ENCODE measurements around the gene SMIM24.
"Not testable (repeated sequence)": the region's sequence is repeated elsewhere in the genome, so short reads cannot be mapped to it uniquely, and the experiment has no call there.

The SMIM24 gene

DNA sequence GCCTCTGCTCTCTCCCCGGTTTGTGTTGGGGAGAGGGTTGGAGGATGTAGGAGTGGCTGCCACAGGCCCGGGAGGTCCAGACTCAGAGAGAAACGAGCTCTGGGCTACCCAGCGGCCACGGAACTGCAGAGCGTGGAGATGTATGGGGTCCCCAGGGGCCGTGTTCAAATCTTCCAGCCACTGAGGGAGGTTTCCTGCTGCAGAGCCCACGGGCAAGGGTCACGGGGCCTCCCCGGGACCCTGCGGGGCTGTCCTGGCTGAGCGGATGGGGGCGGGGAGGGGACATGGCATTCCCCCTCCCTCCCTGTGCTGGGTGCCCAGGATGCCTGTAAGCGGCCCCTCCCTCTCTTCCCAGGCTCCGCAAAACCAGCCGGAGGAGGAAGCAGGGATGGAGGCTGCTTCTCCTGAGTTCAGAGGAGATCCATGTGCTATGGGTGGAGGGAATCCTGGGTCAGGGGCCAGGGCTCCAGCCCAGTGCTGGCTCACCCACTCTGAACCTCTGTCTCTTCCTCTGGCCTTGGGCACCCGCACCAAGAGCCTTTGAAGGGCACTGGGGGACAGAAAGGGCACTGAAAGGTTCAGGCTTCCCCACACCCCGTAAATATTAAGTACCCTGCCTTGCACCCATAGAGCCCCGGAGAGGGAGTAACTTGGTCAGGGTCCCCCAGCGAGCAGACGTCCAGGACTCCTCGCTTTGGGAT lies 22.6 kb downstream of the SMIM24 start:
- no peak for DNase-seq (ENCODE audit: low read depth in 4 of 4, low spot score in 1 of 4)

DNA sequence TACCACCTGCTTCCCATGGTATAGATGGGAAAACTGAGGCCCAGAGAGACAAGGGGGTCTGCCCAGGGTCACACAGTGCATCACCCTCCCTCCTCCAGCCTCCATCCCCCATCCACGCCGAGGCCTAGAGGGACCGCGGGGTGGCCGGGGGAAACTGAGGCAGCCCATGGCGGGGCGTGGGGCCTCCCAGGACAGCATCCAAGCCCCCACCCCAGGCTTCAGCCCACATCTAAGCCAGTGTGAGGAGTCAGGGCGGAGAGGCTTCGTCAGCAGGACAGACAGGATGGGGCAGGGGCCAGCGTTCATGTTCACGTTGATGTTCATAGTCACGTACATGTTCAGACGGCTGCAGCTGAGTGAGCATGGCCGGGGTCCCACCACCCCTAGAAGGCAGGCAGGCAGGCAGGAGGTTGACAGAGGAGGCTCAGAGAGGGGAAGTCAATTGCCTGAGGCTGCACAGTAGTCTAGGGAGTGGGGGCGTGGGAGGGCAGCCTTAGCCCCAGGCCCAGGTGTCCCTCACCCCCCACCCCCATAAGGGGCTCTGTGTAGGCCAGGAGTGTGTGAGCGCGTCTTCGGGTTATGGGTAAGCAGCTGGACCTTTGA lies 23.3 kb downstream of the SMIM24 start:
- DNase-seq (ENCODE audit: low read depth in 4 of 4, low spot score in 1 of 4), result no peak

DNA sequence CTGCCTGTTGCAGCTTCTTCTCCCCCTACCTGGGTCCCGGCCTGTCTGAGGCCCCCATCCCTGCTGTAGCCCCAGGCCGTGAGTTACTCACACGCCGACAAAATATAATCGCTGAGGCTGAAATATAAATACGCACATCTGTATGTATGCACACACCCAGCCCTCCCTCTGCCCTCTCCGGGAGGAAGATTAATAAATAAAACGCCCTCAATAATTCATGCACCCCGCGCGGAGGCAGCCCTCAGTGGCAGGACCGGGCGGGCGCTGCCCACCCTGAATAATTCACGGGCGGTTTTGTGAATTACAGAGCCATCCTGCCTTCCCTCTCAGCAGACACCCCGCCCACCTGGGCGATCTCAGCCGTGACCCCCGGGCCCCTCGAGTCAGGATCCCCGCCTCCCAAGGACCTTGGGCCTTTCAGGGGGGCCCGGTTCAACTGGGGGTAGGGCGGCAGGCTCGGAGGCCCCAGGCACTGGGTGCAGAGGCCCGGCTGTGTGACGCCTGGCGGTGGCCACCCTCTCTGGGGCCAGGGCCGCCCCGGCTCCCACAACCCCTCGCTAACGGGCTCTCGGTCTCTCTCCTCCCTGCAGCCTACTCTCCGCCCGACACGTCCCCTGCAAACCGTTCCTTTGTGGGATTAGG lies 24.2 kb downstream of the SMIM24 start:
- no peak for DNase-seq (ENCODE audit: low read depth in 4 of 4, low spot score in 1 of 4)

DNA sequence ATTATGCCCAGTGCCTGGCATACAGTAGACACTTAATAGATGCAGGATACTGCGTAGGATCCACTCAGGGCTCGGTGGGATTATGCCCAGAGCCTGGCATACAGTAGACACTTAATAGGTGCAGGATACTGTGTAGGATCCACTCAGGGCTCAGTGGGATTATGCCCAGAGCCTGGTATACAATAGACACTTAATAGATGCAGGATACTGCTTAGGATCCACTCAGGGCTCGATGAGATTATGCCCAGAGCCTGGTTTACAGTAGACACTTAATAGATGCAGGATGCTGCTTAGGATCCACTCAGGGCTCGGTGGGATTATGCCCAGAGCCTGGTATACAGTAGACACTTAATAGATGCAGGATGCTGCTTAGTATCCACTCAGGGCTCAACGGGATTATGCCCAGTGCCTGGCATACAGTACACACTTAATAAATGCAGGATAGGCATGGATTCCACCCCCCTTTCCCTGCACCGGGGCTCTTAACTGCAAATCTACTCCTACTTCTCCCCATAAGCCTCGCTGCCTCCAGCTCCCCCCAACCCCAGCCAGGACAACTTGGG lies 24.9 kb downstream of the SMIM24 start:
- no peak for DNase-seq (ENCODE audit: low read depth in 4 of 4, low spot score in 1 of 4)

DNA sequence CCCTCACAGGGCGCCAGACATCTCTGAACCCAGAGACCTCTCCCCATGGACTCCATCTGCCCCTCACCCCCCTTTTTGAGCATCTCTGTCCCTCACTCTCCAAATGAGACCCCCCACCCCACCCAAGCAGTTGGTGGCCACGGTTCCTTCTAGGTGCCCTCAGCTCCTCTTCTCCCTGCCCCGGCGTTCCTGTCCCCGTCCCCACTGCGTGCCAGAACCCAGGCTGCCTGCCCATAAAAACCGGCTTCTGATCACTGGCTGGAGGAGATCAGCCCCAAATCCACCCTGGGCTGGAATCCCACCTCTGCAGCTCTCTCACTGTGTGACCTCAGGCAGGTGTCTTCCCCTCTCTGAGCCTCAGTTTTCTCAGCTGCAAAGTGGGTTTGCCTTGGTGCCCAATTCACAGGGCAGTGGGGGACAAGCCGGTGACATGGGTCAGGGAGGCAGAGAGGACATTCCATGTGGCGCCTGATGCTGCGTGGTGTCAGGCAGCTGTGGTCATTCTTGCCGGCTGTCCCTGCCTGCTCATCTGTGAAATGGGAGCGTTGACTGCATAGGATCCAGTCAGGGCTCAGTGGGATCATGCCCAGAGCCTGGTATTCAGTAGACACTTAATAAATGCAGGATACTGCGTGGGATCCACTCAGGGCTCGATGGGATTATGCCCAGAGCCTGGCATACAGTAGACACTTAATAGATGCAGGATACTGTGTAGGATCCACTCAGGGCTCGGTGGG lies 25.5 kb downstream of the SMIM24 start:
- no peak for DNase-seq (ENCODE audit: low read depth in 4 of 4, low spot score in 1 of 4)

DNA sequence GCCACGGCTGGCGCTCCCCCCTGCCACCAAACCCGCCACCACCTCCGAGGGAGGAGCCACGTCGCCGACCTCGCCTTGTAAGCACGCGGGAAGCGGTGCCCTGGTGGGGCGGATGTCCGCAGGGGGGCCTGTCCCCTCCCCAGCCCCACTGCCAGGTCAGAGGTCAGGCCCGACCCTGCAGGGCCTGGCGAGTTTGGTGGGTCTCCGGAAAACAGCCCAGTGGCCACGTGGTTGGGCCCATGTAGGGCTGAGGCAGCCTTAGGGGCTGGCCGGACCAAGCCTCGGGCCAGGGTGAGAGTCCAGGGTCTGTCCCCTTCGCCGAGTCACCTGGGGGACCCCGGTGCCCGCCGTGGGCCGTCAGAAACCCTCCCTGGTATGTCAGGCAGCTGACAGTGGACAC lies 26.5 kb downstream of the SMIM24 start:
- no peak for DNase-seq (ENCODE audit: low read depth in 4 of 4, low spot score in 1 of 4)

DNA sequence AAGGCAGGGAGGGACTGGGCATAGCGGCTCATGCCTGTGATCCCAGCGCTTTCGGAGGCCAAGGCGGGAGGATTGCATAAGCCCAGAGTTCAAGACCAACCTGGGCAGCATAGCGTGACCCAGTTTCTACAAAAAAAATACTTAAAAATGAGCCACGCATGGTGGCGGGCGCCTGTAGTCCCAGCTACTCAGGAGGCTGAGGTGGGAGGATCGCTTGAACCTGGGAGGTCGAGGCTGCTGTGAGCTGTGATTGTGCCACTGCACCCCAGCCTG lies 27.4 kb downstream of the SMIM24 start:
- DNase-seq (ENCODE audit: low read depth in 4 of 4, low spot score in 1 of 4), result not testable (repeated sequence)

DNA sequence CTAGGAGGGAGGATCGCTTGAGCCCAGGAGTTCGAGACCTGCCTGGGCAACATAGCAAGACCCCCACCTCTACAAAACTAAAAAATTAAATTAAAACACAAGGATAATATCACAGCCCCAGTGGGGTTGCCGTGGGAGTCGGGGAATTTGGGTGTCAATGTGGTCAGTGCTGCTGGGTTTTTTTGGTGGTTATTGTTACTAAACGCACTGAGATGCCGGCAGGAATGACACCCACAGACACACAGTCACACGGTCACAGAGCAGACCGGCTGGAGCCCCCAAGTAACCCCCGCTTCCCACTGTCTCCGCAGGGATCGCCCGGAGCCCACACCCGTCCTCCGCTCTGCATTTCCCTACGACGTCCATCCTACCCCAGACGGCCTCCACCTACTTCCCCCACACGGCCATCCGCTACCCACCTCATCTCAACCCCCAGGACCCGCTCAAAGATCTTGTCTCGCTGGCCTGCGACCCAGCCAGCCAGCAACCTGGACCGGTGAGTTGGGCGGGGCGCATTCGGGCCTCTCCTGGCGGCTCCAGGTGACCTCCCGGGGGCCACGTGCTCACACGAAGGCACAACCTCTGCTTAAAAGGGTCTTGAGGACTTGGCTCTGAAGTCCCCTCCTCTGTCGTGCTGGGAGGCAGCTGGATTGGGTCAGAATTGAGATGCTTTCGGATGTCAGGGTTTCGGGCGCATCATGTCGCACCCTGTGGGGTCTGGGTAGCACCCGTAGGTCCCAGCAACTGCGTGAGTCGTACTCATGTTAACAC lies 28.0 kb downstream of the SMIM24 start:
- DNase-seq (ENCODE audit: low read depth in 4 of 4, low spot score in 1 of 4), result no peak

DNA sequence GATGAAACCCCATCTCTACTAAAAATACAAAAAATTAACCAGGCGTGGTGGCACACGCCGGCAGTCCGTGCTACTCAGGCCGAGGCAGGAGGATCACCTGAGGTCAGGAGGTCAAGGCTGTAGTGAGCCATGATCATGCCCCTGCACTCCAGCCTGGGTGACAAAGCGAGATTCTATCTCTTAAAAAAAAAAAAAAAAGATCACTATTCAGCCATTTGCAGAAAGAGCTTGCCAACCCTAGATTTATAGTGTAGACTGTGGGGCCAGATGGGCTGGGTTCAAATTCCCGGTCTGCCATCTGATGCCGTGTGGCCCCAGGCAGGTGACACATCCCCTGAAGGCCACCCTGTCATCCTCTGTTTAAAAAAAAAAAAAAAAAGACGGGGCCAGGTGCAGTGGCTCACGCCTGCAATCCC lies 28.9 kb downstream of the SMIM24 start:
- no peak for DNase-seq (ENCODE audit: low read depth in 4 of 4, low spot score in 1 of 4)

DNA sequence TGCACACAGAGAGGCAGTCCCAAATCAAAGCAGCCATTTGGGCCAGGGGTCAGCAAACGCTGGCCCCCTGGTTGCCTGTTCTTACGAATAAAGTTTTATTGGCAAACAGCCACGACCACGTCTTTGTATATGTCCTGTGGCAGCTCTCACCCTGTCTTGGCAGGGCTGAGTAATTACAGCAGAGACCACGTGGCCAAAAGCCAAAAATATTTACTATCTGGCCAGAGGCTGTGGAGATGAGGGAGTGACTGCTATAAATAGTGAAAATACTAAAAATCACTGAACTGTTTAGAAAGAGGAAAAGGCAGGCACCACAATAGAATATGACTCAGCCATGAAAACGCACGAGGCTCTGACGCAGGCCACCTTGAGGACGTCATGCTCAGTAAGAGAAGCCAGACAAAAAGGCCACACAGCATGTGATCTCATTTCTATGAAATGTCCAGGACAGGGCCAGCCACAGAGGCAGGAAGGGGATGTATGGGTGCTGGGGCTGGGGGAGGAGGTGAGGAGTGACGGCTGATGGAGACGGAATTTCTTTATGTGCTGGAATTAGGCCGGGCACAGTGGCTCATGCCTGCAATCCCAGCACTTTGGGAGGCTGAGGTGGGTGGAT lies 29.4 kb downstream of the SMIM24 start:
- no peak for DNase-seq (ENCODE audit: low read depth in 4 of 4, low spot score in 1 of 4)

DNA sequence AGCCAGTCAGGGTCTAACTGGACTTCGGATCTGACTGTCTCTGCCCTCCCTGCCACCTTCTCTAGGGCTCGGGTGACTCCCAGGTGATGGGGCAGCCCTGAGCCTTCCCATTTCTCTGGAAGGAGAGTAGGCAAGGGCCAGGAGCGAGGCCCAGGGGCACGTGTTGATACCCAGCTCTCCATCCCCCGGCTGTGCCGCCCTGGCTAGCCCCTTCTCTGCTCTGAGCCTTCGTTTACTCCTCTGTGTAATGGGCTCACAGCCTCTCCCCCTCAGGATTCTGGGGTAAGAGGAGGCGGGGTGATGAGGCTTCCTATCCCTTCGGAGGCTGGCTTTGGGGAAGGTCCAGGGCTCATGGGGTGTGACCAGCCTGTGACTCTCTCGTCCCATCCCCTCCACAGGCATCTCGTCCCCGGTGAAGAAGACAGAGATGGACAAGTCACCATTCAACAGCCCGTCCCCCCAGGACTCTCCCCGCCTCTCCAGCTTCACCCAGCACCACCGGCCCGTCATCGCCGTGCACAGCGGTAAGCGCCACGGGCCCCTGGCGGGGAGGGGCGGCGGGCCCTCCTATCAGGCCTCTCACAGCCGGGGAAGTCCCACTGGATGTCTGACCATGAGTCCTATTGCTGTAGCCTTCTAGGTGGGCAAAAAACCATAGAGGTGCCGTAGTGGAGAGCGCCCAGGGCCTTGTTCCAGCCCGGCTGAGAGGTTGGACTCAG lies 31.6 kb downstream of the SMIM24 start:
- DNase-seq (ENCODE audit: low read depth in 4 of 4, low spot score in 1 of 4), result no peak

DNA sequence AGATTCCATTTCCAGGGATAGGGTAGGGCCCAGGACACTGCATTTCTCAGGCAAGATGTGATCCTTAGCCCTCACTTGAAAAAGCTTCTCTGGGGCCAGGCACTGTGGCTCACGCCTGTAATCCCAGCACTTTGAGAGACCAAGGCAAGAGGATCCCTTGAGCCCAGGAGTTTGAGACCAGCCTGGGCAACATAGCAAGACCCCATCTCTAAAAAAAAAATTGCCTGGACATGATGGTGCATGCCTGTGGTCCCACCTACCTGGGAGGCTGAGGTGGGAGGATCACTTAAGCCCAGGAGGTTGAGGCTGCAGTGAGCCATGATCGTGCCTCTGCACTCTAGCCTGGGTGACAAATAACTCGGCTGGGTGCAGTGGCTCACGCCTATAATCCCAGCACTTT lies 33.7 kb downstream of the SMIM24 start:
- not testable (repeated sequence) for DNase-seq (ENCODE audit: low read depth in 4 of 4, low spot score in 1 of 4)

DNA sequence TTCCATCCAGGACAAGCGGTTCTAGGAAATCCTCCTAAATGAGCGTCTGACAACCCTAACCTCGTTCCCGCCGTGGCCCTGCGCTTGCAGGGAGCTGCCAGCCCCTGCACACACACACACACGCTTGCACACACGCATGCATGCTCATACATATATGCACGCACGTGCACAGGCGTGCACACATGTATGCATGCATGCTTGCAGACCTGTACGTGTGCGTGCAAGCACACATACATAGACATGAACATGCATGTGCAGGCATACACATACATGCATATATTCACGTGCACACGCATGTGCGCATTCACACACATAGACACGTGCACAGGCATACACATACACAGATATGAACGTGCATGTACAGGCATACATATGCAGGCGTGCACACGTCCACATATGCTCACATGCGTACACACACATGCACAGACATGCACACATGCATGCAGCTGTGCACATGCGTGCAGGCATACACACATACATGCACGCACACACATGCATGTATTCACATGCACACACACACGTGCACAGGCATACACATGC lies 35.6 kb downstream of the SMIM24 start:
- DNase-seq (ENCODE audit: low read depth in 4 of 4, low spot score in 1 of 4), result no peak

DNA sequence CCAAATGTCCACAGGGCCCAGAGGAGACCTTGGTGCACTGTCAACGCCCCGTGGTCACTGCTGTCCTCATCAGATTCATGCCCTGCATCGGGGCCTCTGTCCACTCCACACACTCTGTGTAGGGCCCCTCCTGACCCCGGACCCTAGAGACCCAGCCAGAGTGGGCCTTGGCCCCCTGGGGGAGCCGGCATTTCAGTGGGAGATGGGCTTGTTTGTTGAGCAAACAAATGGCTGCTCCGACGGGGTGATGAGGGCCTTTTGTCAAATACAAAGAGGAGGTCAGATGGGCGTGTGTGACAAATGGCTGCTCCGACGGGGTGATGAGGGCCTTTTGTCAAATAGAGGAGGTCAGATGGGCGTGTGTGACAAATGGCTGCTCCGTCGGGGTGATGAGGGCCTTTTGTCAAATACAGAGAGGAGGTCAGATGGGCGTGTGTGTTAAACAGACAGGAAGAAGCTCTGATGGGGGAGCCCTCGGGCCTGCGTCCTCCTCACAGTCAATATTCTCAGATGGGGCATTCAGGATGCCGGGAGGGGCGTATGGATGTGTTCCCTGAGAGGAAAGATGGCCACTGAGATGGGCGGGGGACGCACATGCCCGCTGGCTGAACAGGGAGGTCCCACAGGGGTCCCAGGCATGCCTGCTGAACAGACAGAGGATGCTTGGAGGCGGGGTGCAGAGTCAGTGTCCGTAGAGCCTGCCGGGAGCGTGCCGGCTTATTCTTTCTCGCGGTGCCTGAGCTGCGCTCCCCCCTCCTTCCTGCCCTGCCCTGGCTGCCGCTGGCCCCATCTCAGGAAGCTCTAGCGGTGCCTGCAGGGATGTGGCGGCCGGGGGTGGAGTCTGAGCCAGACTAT lies 36.3 kb downstream of the SMIM24 start:
- DNase-seq (ENCODE audit: low read depth in 4 of 4, low spot score in 1 of 4), result no peak

DNA sequence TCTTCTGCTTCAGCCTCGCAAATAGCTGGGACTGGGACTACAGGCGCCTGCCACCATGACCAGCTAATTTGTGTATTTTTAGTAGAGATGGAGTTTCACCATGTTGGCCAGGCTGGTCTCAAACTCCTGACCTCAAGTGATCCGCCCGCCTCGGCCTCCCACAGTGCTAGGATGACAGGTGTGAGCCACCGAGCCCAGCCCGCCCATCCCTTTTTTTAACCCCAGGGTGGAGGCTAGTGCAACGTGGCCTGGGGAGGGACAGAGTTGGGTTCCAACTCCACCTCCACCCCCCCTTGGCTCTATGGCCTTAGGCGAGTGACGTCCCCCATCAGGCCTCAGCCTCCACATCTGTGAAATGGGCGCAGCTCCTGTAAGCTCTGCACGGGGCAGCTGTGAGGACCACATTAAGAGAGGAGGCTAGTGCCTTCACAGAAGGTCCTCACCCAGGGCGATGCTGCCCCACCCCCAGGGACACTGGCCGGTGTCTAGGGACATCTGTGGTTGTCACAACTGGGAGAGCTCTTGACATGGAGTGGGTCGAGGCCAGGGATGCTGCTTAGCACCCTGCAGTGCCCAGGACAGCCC lies 37.7 kb downstream of the SMIM24 start:
- DNase-seq (ENCODE audit: low read depth in 4 of 4, low spot score in 1 of 4), result no peak

DNA sequence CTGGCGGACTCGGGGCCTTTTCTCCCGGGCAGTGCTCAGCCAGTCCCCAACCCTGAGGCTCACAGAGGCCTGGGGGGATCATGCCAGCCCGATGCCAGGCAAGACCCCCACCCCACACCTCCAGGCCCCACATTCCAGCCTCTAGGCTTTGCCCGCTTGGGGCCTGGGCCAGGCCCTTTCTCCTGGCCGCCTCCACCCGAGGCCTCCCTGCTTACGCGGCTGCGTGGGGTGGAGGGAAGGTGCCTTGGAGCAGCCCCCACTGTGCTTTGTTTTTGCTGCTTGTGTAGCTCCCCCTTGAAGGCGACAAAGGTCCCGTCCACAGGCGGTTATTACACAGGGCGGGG lies 38.4 kb downstream of the SMIM24 start:
- no peak for DNase-seq (ENCODE audit: low read depth in 4 of 4, low spot score in 1 of 4)

DNA sequence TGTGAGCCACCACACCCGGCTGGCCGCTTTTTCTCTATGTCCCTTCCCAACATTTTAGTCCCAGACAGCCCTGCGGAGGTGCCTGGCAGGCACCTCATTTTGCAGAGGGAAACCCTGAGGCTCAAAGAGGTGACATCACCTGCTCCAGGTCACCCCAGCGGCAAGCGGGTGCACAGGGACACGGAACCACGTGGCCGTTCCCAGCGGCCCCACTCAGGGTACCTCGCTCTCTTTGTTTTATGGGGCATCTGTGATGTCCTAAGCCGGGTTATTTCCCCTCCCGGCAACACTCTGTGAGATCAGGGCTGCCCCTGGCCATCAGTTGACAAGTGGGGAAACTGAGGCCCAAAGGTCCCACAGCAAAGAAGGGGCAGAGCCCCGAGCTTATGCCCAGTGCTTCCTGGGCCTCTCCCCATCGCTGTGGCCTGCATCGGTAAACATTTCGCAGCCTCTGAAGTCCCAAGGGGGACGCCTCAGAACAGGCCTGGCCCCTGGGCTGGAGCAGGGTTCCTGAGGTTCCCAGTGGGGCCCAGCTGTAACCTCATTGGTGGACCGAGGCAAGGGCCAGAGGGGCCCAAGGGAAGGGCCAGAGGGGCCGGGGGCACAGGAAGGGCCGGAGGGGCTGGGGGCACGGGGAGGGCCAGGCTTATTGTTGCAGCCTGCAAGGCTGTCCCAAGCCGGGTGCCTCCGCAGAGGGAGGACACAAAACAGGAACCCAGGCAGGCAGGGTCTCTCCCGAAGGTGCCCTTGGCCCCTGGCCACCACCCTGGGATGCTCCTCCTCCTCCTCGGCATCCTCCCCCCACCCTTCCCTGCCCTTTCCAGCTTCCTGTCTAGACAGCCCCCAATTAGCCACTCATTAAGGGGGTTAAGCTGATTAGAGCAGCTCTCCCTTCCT lies 39.0 kb downstream of the SMIM24 start:
- no peak for DNase-seq (ENCODE audit: low read depth in 4 of 4, low spot score in 1 of 4)

DNA sequence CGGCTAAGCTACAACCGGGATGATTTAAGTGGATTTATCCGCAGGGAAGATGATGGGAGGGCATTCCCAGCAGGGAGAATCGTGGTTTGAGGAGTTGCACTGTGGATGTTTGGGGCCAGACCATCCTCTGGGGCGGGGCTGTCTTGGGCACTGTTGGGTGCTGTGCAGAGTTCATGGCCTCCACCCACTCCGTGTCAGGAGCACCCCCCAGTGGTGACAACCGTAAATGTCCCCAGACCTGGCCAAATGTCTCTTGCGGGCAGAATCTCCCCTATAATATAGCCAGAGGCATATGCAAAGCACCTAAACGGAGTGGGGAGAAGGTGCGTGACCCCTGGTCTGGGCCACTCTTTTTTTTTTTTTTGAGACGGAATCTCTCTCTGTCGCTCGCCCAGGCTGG lies 40.2 kb downstream of the SMIM24 start:
- peak; percentile 24 to 43 (median 28) for DNase-seq (ENCODE audit: low read depth in 4 of 4, low spot score in 1 of 4)

Data from stimulated activated CD4-positive, alpha-beta T cell treated with anti-CD3 and anti-CD28 coated beads, Interleukin-1b, Interleukin-23, amount 100 ng/mL, for 24 hours (primary cell).